ENCODE data around the gene AP3S2.

GRCh38 chr15:89820666-89821611, 72.9 kb downstream of the AP3S2 start:
- no peak for TF ChIP-seq CTCF (IDR thresholded peaks at IDR 0.05)
- no peak for TF ChIP-seq POLR2A (IDR thresholded peaks at IDR 0.05)
